Upper lobe of right lung (tissue), 1 donor: ENCODE measurements around the gene OPTC. TPM values are rescaled to one million over a fixed set of nuclear protein-coding genes. Genes with fewer than 3 reads are reported as not detected.

Experiments
- ATAC-seq: fragments of 200-7000 bp; cut with Tn5 transposase; one replicate; pipeline ENCODE4 v1.9.1; 2020; ENCODE audit warnings: mild to moderate bottlenecking, moderate library complexity
- DNase-seq: peaks from one replicate; pipeline ENCODE4 v3.0.0-alpha.2; 2020
- H3K27ac ChIP-seq: fragments of 200-600 bp; one replicate; pipeline ENCODE4 v1.8.0; 2022
- H3K27me3 ChIP-seq: fragments of 200-600 bp; one replicate; pipeline ENCODE4 v1.8.0; 2022; ENCODE audit warnings: mild to moderate bottlenecking
- H3K36me3 ChIP-seq: fragments of 200-600 bp; one replicate; pipeline ENCODE4 v1.8.0; 2022
- H3K4me1 ChIP-seq: fragments of 200-600 bp; one replicate; pipeline ENCODE4 v1.8.0; 2022
- H3K4me3 ChIP-seq: fragments of 200-600 bp; one replicate; pipeline ENCODE4 v1.8.0; 2022; ENCODE audit warnings: mild to moderate bottlenecking
- H3K9me3 ChIP-seq: fragments of 200-600 bp; one replicate; pipeline ENCODE4 v1.8.0; 2022
- intact Hi-C: fragments of 100-400 bp; cut with DNase I; formaldehyde crosslinking; loops from one replicate; pipeline ENCODE4 v1.11.0; 2022
- total RNA-seq: library from RNA; stranded (reverse); fragmentation: NEBNext Ultra II Directional; extraction: Animal tissue kit (Norgen Biotek cat#: 25700); gene quantifications from one replicate; pipeline ENCODE4 v1.2.1, GENCODE V29; 2021
- TF ChIP-seq, protein P1 (sequence below): fragments of 200-600 bp; IDR thresholded peaks from one replicate; pipeline ENCODE4 v1.8.0; 2022; ENCODE audit warnings: antibody characterized with exemption
- donor health status: DM: no; HTN: yes; CAD: no; lungs with severe emphysema.

OPTC gene
- total RNA-seq, 1 donor from 2014 or later = not detected

DNA sequence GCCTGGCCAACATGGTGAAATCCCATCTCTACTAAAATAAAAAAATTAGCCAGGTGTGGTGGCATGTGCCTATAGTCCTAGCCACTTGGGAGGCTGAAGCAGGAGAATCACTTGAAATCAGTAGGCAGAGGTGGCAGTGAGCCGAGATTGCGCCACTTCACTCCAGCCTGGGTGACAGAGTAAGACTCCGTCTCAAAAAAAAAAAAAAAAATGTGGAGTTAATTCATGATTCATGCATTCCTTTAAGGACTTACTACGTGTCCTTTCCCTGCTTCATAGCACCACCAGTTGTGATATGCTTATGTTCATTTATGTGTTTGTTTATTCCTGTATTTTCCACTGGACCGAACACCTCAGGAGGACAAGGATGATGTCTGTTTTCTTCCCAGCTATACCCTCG lies 31.1 kb upstream of the OPTC start:
- intact Hi-C loops = no loop called here
- TF ChIP-seq, protein P1, sequence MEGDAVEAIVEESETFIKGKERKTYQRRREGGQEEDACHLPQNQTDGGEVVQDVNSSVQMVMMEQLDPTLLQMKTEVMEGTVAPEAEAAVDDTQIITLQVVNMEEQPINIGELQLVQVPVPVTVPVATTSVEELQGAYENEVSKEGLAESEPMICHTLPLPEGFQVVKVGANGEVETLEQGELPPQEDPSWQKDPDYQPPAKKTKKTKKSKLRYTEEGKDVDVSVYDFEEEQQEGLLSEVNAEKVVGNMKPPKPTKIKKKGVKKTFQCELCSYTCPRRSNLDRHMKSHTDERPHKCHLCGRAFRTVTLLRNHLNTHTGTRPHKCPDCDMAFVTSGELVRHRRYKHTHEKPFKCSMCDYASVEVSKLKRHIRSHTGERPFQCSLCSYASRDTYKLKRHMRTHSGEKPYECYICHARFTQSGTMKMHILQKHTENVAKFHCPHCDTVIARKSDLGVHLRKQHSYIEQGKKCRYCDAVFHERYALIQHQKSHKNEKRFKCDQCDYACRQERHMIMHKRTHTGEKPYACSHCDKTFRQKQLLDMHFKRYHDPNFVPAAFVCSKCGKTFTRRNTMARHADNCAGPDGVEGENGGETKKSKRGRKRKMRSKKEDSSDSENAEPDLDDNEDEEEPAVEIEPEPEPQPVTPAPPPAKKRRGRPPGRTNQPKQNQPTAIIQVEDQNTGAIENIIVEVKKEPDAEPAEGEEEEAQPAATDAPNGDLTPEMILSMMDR = no peak
- H3K27me3 ChIP-seq = peaks cover 6% of the 10 kb centered on the region
- no peaks in the 10 kb centered on the region for H3K36me3 ChIP-seq
- ATAC-seq (peak; percentile 62), DNase-seq (peak; percentile 90)
- no peak overlapping the region for H3K4me3 ChIP-seq
- no peaks in the 10 kb centered on the region for H3K9me3 ChIP-seq
- H3K27ac ChIP-seq = peak overlapping the region; percentile 83
- peaks cover 22% of the 10 kb centered on the region for H3K4me1 ChIP-seq

- no peak for DNase-seq
- Histone ChIP-seq H3K4me3 (no peak overlapping the region), H3K27me3 (peaks cover 6% of the 10 kb centered on the region), H3K27ac (peak overlapping the region; percentile 83), H3K4me1 (peaks cover 22% of the 10 kb centered on the region), H3K9me3 (no peaks in the 10 kb centered on the region), H3K36me3 (no peaks in the 10 kb centered on the region)
- intact Hi-C loops = no loop called here
- ATAC-seq = peak; percentile 22
- TF ChIP-seq, protein P1 = no peak
Observed at GRCh38 chr1:203463469-203464062, 30.4 kb upstream of the OPTC start.

DNA sequence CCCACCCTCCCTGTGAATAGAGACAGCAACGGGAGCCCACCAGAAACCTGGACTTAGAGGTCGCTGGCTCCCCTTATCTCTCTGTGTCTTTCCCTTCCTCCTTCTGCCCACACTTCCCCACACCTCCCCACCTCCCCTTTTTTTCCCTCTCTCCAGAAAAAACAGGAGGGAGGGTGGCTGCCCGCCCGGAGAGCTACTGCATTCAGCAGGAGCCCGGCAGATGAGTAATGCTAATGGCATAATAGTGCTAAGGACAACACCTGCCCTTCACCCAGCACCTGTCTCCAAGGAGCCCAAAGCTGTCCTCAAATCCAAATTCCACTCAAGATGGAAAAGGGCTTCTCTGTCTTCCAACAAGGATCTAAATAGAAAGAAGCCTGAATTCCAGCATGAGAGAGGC lies 29.7 kb upstream of the OPTC start:
- DNase-seq = no peak
- Histone ChIP-seq H3K36me3 (no peaks in the 10 kb centered on the region), H3K27ac (peak overlapping the region; percentile 83), H3K4me1 (peaks cover 22% of the 10 kb centered on the region), H3K9me3 (no peaks in the 10 kb centered on the region), H3K27me3 (peaks cover 2% of the 10 kb centered on the region), H3K4me3 (no peak overlapping the region)
- TF ChIP-seq, protein P1 = no peak
- ATAC-seq = no peak
- intact Hi-C loops = no loop called here

DNA sequence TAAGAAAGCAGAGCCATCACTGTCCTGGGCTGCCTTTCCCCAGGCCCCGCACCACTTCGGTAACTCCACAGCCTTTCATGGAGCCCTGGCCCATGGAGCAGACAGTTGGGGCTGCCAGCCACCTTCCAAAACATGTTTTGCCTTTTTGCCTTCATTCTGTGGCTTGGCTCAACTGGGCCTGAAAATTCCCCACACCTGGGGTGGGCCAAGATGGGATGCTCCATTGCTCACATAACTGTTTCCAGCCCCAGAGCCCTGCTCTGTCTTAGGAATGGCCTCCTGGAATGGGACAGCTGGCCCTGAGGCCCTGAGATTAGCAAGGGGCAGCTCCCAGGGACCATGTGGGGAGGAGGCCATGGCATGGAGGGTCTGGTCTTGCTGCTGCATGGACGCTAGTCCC lies 29.2 kb upstream of the OPTC start:
- H3K36me3 ChIP-seq = no peaks in the 10 kb centered on the region
- H3K9me3 ChIP-seq = no peaks in the 10 kb centered on the region
- peak overlapping the region; percentile 83 for H3K27ac ChIP-seq
- H3K4me3 ChIP-seq = no peak overlapping the region
- TF ChIP-seq, protein P1 = no peak
- H3K4me1 ChIP-seq = peaks cover 22% of the 10 kb centered on the region
- intact Hi-C loops = no loop called here
- ATAC-seq (no peak), DNase-seq (no peak)
- H3K27me3 ChIP-seq = no peaks in the 10 kb centered on the region

DNA sequence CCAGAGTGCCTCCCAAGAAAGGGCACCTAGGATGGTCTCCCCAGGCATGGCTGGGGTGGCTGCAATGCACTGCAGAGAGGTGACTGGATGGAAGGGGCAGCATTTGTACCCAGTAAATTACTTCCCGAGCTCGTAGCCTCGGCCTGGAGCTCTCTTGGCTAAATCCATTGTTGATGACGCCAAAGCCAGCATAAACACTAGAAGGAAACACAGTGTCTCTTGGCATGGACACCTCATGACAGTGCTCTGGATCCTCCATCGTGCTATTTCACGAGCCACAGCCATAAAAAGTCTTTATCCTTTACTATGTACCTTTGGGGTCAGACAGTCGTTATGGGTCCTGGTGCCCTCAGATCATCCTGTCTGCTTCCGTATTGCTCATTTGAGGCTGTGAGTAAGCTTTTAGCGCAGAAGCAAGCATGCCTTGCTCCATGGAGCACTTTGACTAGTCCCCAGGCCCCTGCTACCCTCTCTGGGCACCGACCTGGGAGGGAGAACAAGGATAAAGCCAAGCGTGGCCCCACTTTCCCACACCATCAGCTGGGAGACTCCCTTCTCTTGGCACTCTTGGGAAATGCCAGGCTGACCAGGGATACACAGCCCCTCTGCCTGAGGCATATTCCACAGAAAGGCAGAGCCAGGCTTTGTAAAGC lies 28.7 kb upstream of the OPTC start:
- no peak overlapping the region for H3K4me3 ChIP-seq
- ATAC-seq (no peak), DNase-seq (no peak)
- TF ChIP-seq, protein P1 = no peak
- H3K9me3 ChIP-seq = no peaks in the 10 kb centered on the region
- no peaks in the 10 kb centered on the region for H3K36me3 ChIP-seq
- H3K4me1 ChIP-seq = peaks cover 22% of the 10 kb centered on the region
- no peaks in the 10 kb centered on the region for H3K27me3 ChIP-seq
- H3K27ac ChIP-seq = peak overlapping the region; percentile 83
- intact Hi-C loops = no loop called here
